H1 (cell line): ENCODE measurements around the gene PTPRE. TPM values are rescaled to one million over a fixed set of nuclear protein-coding genes. Genes with fewer than 3 reads are reported as not detected.

Source experiments
- CTCF ChIA-PET: fragments of 300-600 bp; sonication (Branson Sonifier 250); formaldehyde crosslinking; loops from one replicate; lab custom pipeline; 2021; ENCODE audit not compliant: partially characterized antibody; lab: Charles Lee
- POLR2A ChIA-PET: fragments of 300-600 bp; sonication (Branson Sonifier 250); formaldehyde crosslinking; loops from one replicate; lab custom pipeline; 2021; ENCODE audit warnings: inconsistent platforms; ENCODE audit not compliant: partially characterized antibody; lab: Charles Lee
- DNase-seq, 2 experiments: peaks; one replicate each; pipeline versions ENCODE4 v3.0.0 to v3.0.0-alpha.2; 2010 to 2022; ENCODE audit warnings: low spot score in 2 of 2, low read depth in 1 of 2, mixed read lengths in 1 of 2
- FAIRE-seq: peaks from 2 replicates; lab custom pipeline; 2011; peaks lifted over from hg19 to GRCh38; lab: Jason Lieb, UNC
- H2AFZ ChIP-seq: 2 replicates; pipeline ENCODE4 v1.8.1; 2012; ENCODE audit warnings: low read length, inconsistent platforms
- H2AK5ac ChIP-seq: 2 replicates; pipeline ENCODE4 v1.6.1; 2013; ENCODE audit warnings: low read depth, low read length
- H2BK120ac ChIP-seq: replicated peaks from 2 replicates; pipeline ENCODE3; 2013; ENCODE audit warnings: low read depth, low read length, inconsistent platforms
- H2BK12ac ChIP-seq: 2 replicates; pipeline ENCODE4 v1.6.1; 2013; ENCODE audit warnings: low read depth, low read length
- H2BK15ac ChIP-seq: 2 replicates; pipeline ENCODE4 v1.6.1; 2013; ENCODE audit warnings: low read length
- H2BK20ac ChIP-seq: 2 replicates; pipeline ENCODE4 v1.6.1; 2013; ENCODE audit warnings: low read length
- H2BK5ac ChIP-seq: 2 replicates; pipeline ENCODE4 v1.6.1; 2013; ENCODE audit warnings: low read depth, low read length
- H3K14ac ChIP-seq: 2 replicates; pipeline ENCODE4 v1.6.1; 2013; ENCODE audit warnings: inconsistent platforms; ENCODE audit not compliant: insufficient read length
- H3K18ac ChIP-seq: 2 replicates; pipeline ENCODE4 v1.6.1; 2013; ENCODE audit warnings: low read length; ENCODE audit errors: extremely low read depth
- H3K23ac ChIP-seq: 2 replicates; pipeline ENCODE4 v1.6.1; 2013; ENCODE audit warnings: inconsistent platforms; ENCODE audit not compliant: insufficient read length
- H3K23me2 ChIP-seq: 2 replicates; pipeline ENCODE4 v1.6.1; 2013; ENCODE audit warnings: low read depth, low read length
- H3K27ac ChIP-seq: 2 replicates; pipeline ENCODE4 v1.6.1; 2011; ENCODE audit warnings: low read depth, low read length, inconsistent platforms
- H3K27me3 ChIP-seq, 4 experiments: replicated peaks in 1 of 4; 1 replicate in 1 of 4; 2 replicates in 3 of 4; pipeline versions ENCODE4 v1.6.1 to v1.8.1; 2011 to 2013; ENCODE audit warnings: low read length in 3 of 4, mild to moderate bottlenecking in 3 of 4, inconsistent platforms in 2 of 4, mixed read lengths in 2 of 4, moderate library complexity in 1 of 4; ENCODE audit not compliant: control insufficient read depth in 3 of 4, insufficient read depth in 3 of 4; ENCODE audit errors: extremely low read depth in 1 of 4
- H3K36me3 ChIP-seq, 4 experiments: 2 replicates each; pipeline versions ENCODE4 v1.6.1 to v1.8.1; 2011 to 2013; ENCODE audit warnings: mild to moderate bottlenecking in 4 of 4, low read length in 3 of 4, moderate library complexity in 2 of 4, control low read depth in 1 of 4, inconsistent platforms in 1 of 4; ENCODE audit not compliant: insufficient read depth in 4 of 4, control insufficient read depth in 2 of 4
- H3K4ac ChIP-seq: replicated peaks from 2 replicates; pipeline ENCODE3; 2013; ENCODE audit warnings: low read length, low read depth, mixed read lengths, inconsistent platforms; ENCODE audit not compliant: insufficient read length
- H3K4me1 ChIP-seq, 4 experiments: replicated peaks in 1 of 4; 1 replicate in 1 of 4; 2 replicates in 3 of 4; pipeline versions ENCODE4 v1.6.1 to v1.8.1; 2011 to 2013; ENCODE audit warnings: low read length in 3 of 4, inconsistent platforms in 2 of 4, mixed read lengths in 1 of 4; ENCODE audit not compliant: insufficient read depth in 4 of 4, control insufficient read depth in 3 of 4
- H3K4me2 ChIP-seq, 2 experiments: 2 replicates each; pipeline versions ENCODE4 v1.6.1 to v1.8.1; 2011 to 2013; ENCODE audit warnings: low read depth in 2 of 2, low read length in 2 of 2, control low read depth in 1 of 2, inconsistent platforms in 1 of 2, mild to moderate bottlenecking in 1 of 2; ENCODE audit not compliant: insufficient read depth in 1 of 2
- H3K4me3 ChIP-seq, 4 experiments: fragments of 200-600, 300-600 bp in 1 of 4; sonication (generic), shearing (Covaris generic), sonication (Bioruptor Twin) in 1 of 4; 2 replicates each; pipeline versions ENCODE4 v1.5.1 to v1.8.1; 2011 to 2016; ENCODE audit warnings: low read length in 4 of 4, low read depth in 3 of 4, control low read depth in 2 of 4, inconsistent platforms in 2 of 4, mild to moderate bottlenecking in 2 of 4, mixed read lengths in 1 of 4, moderate library complexity in 1 of 4; ENCODE audit not compliant: insufficient read depth in 2 of 4; ENCODE audit errors: extremely low read depth in 1 of 4
- H3K56ac ChIP-seq: replicated peaks from 2 replicates; pipeline ENCODE3; 2013; ENCODE audit warnings: low read depth, mild to moderate bottlenecking, mixed read lengths, low read length, inconsistent platforms; ENCODE audit not compliant: insufficient read length
- H3K79me1 ChIP-seq: 2 replicates; pipeline ENCODE4 v1.6.1; 2013; ENCODE audit warnings: low read depth, low read length, control low read depth
- H3K79me2 ChIP-seq, 2 experiments: 2 replicates each; pipeline versions ENCODE4 v1.6.1 to v1.8.1; 2012 to 2013; ENCODE audit warnings: low read length in 2 of 2, mild to moderate bottlenecking in 2 of 2, inconsistent platforms in 1 of 2; ENCODE audit not compliant: insufficient read depth in 2 of 2, control insufficient read depth in 1 of 2
- H3K9ac ChIP-seq, 4 experiments: replicated peaks in 1 of 4; 1 replicate in 1 of 4; 2 replicates in 3 of 4; pipeline versions ENCODE4 v1.6.1 to v1.8.1; 2011 to 2013; ENCODE audit warnings: low read depth in 3 of 4, low read length in 3 of 4, control low read depth in 2 of 4, mild to moderate bottlenecking in 2 of 4, moderate library complexity in 2 of 4, inconsistent platforms in 1 of 4; ENCODE audit errors: extremely low read depth in 1 of 4
- H3K9me3 ChIP-seq, 2 experiments: 2 replicates each; pipeline versions ENCODE4 v1.6.1 to v1.8.1; 2012 to 2013; ENCODE audit warnings: mild to moderate bottlenecking in 2 of 2, moderate library complexity in 2 of 2, control low read depth in 1 of 2, inconsistent platforms in 1 of 2, low read depth in 1 of 2, low read length in 1 of 2, mixed read lengths in 1 of 2; ENCODE audit not compliant: insufficient read depth in 2 of 2
- H4K20me1 ChIP-seq, 2 experiments: replicated peaks in 1 of 2; 2 replicates each; pipeline versions ENCODE3 to v1.8.1; 2011 to 2013; ENCODE audit warnings: inconsistent platforms in 2 of 2, low read length in 2 of 2, mild to moderate bottlenecking in 1 of 2; ENCODE audit not compliant: insufficient read depth in 2 of 2, control insufficient read depth in 1 of 2
- H4K5ac ChIP-seq: 2 replicates; pipeline ENCODE4 v1.6.1; 2013; ENCODE audit warnings: low read length, low read depth, mixed read lengths, inconsistent platforms; ENCODE audit not compliant: insufficient read length
- H4K8ac ChIP-seq: 2 replicates; pipeline ENCODE4 v1.8.0; 2013; ENCODE audit warnings: mild to moderate bottlenecking, moderate library complexity, low read length, inconsistent platforms; ENCODE audit not compliant: insufficient read depth; ENCODE audit errors: extremely low read depth
- H4K91ac ChIP-seq: replicated peaks from 2 replicates; pipeline ENCODE3; 2013; ENCODE audit warnings: low read length, mixed read lengths, inconsistent platforms; ENCODE audit not compliant: insufficient read length
- ATF3 ChIP-seq: IDR thresholded peaks from 2 replicates; pipeline ENCODE4 v1.6.1; 2011; ENCODE audit warnings: low read depth, mild to moderate bottlenecking, low read length; ENCODE audit not compliant: insufficient read depth
- CTBP2 ChIP-seq: IDR thresholded peaks from 2 replicates; pipeline ENCODE4 v1.7.0; 2011; ENCODE audit warnings: borderline replicate concordance, mild to moderate bottlenecking, moderate library complexity, mixed read lengths, low read length; ENCODE audit not compliant: insufficient read depth, insufficient read length
- GABPA ChIP-seq: IDR thresholded peaks from 2 replicates; pipeline ENCODE4 v1.6.1; 2011; ENCODE audit warnings: mild to moderate bottlenecking, low read length, moderate library complexity, borderline replicate concordance; ENCODE audit not compliant: insufficient read depth
- SIN3A ChIP-seq, 2 experiments: IDR thresholded peaks in 1 of 2; conservative IDR thresholded peaks in 1 of 2; 2 replicates each; pipeline ENCODE4 v1.6.1; 2011 to 2012; ENCODE audit warnings: low read length in 2 of 2, improper control_type of control experiment in 1 of 2, low read depth in 1 of 2, mild to moderate bottlenecking in 1 of 2
- SP2 ChIP-seq: IDR thresholded peaks from 2 replicates; pipeline ENCODE4 v1.6.1; 2012; ENCODE audit warnings: mild to moderate bottlenecking, low read length, inconsistent platforms
- TAF7 ChIP-seq: optimal IDR thresholded peaks from 2 replicates; pipeline ENCODE3; 2011; ENCODE audit warnings: low read depth, mild to moderate bottlenecking, inconsistent platforms, low read length, moderate library complexity, borderline replicate concordance
- TBP ChIP-seq: IDR thresholded peaks from 2 replicates; pipeline ENCODE4 v1.6.1; 2011; ENCODE audit warnings: low read depth, low read length, improper control_type of control experiment
- WGBS, 2 experiments: shearing (Covaris generic) in 1 of 2; methylation state at CpG; one replicate each; pipeline versions ENCODE4 v1.1.6 to v1.1.7; 2013 to 2015; ENCODE audit warnings: low lambda C conversion rate in 2 of 2, mixed read lengths in 2 of 2, inconsistent platforms in 1 of 2, low coverage in 1 of 2, missing lambda C conversion rate in 1 of 2; ENCODE audit not compliant: insufficient replicate concordance in 2 of 2, insufficient coverage in 1 of 2, insufficient read length in 1 of 2; ENCODE audit errors: extremely low coverage in 1 of 2, missing lambda C conversion rate in 1 of 2; 5-methylcytosine and 5-hydroxymethylcytosine counted together
- polyA plus RNA-seq, 7 experiments: library from polyadenylated mRNA; depleted of rRNA in 3 of 7; stranded (reverse) in 5 of 7; unstranded in 2 of 7; fragments of >200 nt in 5 of 7; fragments of 200-250 nt in 2 of 7; gene quantifications; 1 replicate in 5 of 7; 2 replicates in 1 of 7; 4 replicates in 1 of 7; pipeline versions ENCODE4 v1.2.1 to v1.2.3, GENCODE V29; 2011 to 2013; ENCODE audit warnings: missing spikeins in 2 of 7, mixed read lengths in 2 of 7
- total RNA-seq: library from RNA; stranded (reverse); fragmentation: NEBNext Ultra II Directional; extraction: Animal tissue kit (Norgen Biotek cat#: 25700); gene quantifications from 2 replicates; pipeline ENCODE4 v1.2.1, GENCODE V29; 2021

PTPRE gene
- total and polyA plus RNA-seq, 2 of the 8 experiments (the other 6 are each of a cell fraction or from before 2014, with no cell fraction given), result 0.33 to 0.54 TPM

- CTCF ChIA-PET, result interaction anchor here (1.0 to 3.4 kb wide), 3 partner anchors 15 to 71 kb away, joined by 3 to 12 read pairs (median 3); partner anchors contain the start of gene PTPRE
- Histone ChIP-seq H3K27me3 (no peaks in the 10 kb centered on the region), H3K14ac (no peak overlapping the region), H3K4me2 (no peak overlapping the region), H2BK5ac (no peak overlapping the region), H2BK12ac (no peak overlapping the region), H3K36me3 (no peaks in the 10 kb centered on the region; a peak in 1 of 8 replicates), H3K79me1 (no peaks in the 10 kb centered on the region), H3K4ac (no peak overlapping the region), H3K56ac (no peak overlapping the region), H3K9me3 (peaks cover 3 to 7% of the 10 kb centered on the region in 2 experiments; a peak in 1 of 4 replicates), H3K18ac (no peak overlapping the region; the same call in 1 of the 2 replicates), H2BK120ac (no peak overlapping the region), H3K23ac (no peak overlapping the region), H3K23me2 (no peaks in the 10 kb centered on the region), H3K79me2 (no peaks in the 10 kb centered on the region), H3K4me1 (peaks cover 0 to 5% (median 0%) of the 10 kb centered on the region in 4 experiments; a peak in 3 of 7 replicates), H3K4me3 (no peak overlapping the region), H4K91ac (no peak overlapping the region), H2BK15ac (no peak overlapping the region), H4K20me1 (no peaks in the 10 kb centered on the region), H2BK20ac (no peak overlapping the region), H3K9ac (no peak overlapping the region), H3K27ac (no peak overlapping the region), H4K5ac (no peak overlapping the region), H2AFZ (no peak overlapping the region), H4K8ac (no peak overlapping the region), H2AK5ac (no peak overlapping the region)
- DNase-seq (no peak), FAIRE-seq (no peak)
- TF ChIP-seq SP2, result no peak
- no peak for TF ChIP-seq CTBP2
- TF ChIP-seq SIN3A (conservative IDR thresholded peaks at IDR 0.05 in 1 of 2, IDR thresholded peaks at IDR 0.05 in 1 of 2; ENCODE audit: low read depth in 1 of 2, low read length in 2 of 2), result no peak
- no peak for TF ChIP-seq TBP
- TF ChIP-seq TAF7, result no peak
- no peak for TF ChIP-seq GABPA
- TF ChIP-seq ATF3, result no peak
- WGBS, 2 experiments, result 81% methylated on average over 12 of the region's 12 CpGs; no CpG with 5 or more reads in 1 of the 2 experiments
- POLR2A ChIA-PET, result no interaction called here
Measured at GRCh38 chr10:127977357-127978009, 70.6 kb downstream of the PTPRE start.
